Stimulated activated CD8-positive, alpha-beta memory T cell treated with anti-CD3 and anti-CD28 coated beads, Interleukin-15, amount 100 ng/mL, for 48 hours (primary cell): ENCODE results near the gene PPBP.

Experiments
- DNase-seq, 2 donors: peaks; one replicate each; pipeline ENCODE4 v3.0.0-alpha.2; 2020; ENCODE audit warnings: low read depth in 2 of 2

PPBP gene

GRCh38 chr4:73948291-73948690, 39.7 kb downstream of the PPBP start:
- no peak for DNase-seq

GRCh38 chr4:73947239-73947985, 40.6 kb downstream of the PPBP start:
- no peak for DNase-seq

GRCh38 chr4:73945674-73946449, 42.1 kb downstream of the PPBP start:
- no peak for DNase-seq

- no peak for DNase-seq
Observed at GRCh38 chr4:73945140-73945539, 42.9 kb downstream of the PPBP start.

GRCh38 chr4:73944061-73944875, 43.7 kb downstream of the PPBP start:
- no peak for DNase-seq

- no peak for DNase-seq
Observed at GRCh38 chr4:73943555-73943954, 44.4 kb downstream of the PPBP start.

GRCh38 chr4:73936969-73937368, 51.0 kb downstream of the PPBP start:
- DNase-seq: no peak
